Subcutaneous adipose tissue (tissue), 4 donors: ENCODE results near the gene GPC6. TPM values are rescaled to one million over a fixed set of nuclear protein-coding genes. Genes with fewer than 3 reads are reported as not detected.

ENCODE experiments used
- CTCF ChIP-seq: fragments of 450-650 bp; IDR thresholded peaks from one replicate; pipeline ENCODE4 v1.5.1; 2016; ENCODE audit warnings: low read depth, mild to moderate bottlenecking, control low read depth, antibody characterized with exemption, moderate library complexity
- total RNA-seq, 4 donors: library from RNA; depleted of rRNA; stranded (reverse); fragments of >200 nt; gene quantifications; one replicate each; pipeline ENCODE4 v1.1.0, GENCODE V29; 2016

Gene GPC6
- total RNA-seq, 4 donors from 2014 or later, result 16.2 to 30.6 (median 26.9) TPM

DNA sequence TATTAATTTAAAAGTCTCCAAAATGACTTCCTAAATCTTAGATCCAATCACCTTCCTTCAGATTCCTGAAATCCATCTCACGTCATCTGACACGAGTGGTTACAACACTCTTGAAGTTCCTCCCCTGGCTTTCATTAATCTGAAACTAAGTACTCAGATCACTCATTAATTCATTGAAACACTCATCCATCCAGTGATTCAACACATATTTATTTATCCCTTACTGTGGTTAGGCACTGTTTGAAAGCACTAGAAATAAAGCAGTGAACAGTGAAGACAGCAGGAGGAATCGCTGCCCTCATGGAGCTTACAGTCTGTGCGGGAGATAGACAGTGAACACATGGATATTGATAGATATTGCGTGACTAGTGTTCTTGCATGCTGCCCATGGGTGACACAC lies 780.5 kb downstream of the GPC6 start:
- no peak for TF ChIP-seq CTCF

GRCh38 chr13:94009701-94010100 lies 783.1 kb downstream of the GPC6 start:
- TF ChIP-seq CTCF, result no peak

GRCh38 chr13:94014461-94014860 lies 787.9 kb downstream of the GPC6 start:
- TF ChIP-seq CTCF, result no peak

GRCh38 chr13:94020426-94020825 lies 793.8 kb downstream of the GPC6 start:
- no peak for TF ChIP-seq CTCF

GRCh38 chr13:94020833-94021232 lies 794.2 kb downstream of the GPC6 start:
- no peak for TF ChIP-seq CTCF

DNA sequence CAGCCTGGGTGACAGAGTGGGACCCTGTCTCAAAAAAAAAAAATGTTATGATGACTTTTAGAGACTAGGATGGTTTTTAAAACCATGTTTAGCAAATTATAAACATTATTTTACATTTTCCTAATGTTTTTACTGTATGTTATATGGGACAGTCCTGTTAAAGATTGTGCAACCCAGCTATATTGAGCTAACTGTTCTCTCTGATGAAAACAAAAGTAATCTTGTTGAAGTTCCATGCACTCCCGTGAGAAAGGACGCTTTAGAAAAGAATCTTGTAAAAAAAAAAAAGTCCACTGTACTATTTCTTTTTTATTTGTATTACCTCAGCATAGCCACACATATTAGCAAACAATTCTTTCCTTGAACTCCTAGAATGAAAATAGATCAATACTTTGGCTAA lies 801.6 kb downstream of the GPC6 start:
- no peak for TF ChIP-seq CTCF

- TF ChIP-seq CTCF, result no peak
Measured at GRCh38 chr13:94028650-94029049, 802.0 kb downstream of the GPC6 start.
